GM19455 (cell line): ENCODE data around the gene RMC1.
A peak's percentile ranks its signal among the peaks of the same experiment; 100 is the strongest.
"Not testable (repeated sequence)": the region's sequence is repeated elsewhere in the genome, so short reads cannot be mapped to it uniquely, and the experiment has no call there.

Source experiments
- ATAC-seq: cut with Tn5 transposase; IDR thresholded peaks from one replicate; pipeline ENCODE4 v1.9.1; 2021; ENCODE audit not compliant: unreplicated experiment

The RMC1 gene

DNA sequence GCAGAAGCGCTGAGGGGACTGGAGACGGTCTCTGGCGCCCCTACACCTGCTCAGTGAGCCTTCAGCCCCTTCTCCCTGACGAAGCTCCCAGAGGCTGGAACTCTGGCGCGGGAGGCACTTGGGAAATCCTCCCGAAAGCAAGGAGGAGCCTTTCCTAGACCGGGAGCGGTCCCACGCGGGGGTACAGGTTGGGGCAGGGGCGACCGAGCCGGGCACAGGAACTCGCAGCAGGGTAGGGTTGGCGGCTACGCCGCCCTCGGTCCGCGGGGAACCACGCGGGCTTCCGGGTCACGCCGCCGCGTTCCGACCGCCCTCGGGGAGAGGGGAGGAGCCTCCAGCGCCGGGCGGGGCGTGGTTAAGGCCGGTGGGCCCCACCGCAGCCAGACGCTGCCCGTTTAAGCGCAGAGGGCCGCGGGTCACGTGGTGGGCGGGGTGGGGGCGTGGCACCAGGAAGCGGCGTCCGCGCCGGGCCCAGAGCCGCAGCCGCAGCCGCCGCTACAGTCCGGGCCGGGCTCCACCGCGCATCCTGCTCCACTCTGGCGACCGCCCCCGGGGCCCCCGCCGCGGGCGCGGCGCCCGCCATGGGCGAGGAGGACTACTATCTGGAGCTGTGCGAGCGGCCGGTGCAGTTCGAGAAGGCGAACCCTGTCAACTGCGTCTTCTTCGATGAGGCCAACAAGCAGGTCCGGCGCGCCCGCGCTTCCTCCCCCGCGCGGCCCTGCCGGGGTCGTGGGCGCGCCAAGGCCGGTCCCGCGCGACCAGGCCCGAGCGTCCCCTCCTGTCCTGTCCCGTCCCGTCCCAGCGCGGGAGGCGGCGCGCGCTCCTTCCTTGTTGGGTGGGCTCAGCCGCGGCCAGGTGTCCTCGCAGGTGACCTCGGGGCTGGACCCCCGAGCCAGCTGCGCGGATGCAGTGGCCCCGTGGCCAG, at the start of gene RMC1:
RMC1 (plus strand) TSS at position 474 of the 925 bp plus-strand sequence; CDS start at position 582, 108 bp downstream.
- ATAC-seq = peak; percentile 84

DNA sequence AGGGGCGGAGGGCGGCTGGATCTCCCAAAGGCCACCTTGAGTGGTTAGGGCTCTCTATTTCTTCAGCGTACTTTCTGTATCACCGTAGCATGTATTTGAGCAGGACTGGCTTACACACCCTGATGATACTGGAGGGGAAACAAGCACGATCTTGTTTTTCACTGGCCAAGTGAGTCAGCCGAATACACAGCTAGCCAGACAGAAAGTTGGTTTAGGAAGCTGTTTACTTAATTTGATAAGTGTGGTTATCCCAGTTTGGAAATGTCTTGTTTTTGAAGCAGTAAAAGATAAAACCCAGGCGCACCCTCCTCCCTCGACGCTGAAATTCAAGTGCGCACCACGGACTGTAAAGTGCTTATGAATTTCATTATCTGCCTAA, 49.6 kb upstream of the RMC1 start:
- ATAC-seq = peak; percentile 8

DNA sequence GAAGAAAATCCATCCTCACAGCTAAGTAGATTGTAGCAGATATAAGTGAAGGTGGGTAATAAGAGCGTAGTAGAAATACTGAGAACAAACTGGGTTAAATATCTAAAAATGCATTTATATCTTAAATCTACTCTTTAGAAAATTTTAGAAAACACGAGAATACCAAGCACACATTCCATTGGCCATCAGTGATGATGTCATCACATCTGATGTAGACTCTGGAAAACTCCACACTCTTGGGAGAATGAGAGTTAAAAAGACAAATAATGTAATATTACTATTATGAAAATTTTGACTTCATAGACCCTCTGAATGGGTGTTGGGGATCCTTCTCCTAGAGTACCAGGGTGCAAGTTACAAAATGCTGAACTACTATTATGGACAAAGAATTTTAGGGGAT, 46.5 kb upstream of the RMC1 start:
- ATAC-seq = no peak

GRCh38 chr18:23458830-23459529, 44.3 kb upstream of the RMC1 start:
- ATAC-seq = no peak

GRCh38 chr18:23459530-23459921, 43.8 kb upstream of the RMC1 start:
- no peak for ATAC-seq

- no peak for ATAC-seq
These were observed 42.7 kb upstream of the RMC1 start for GRCh38 chr18:23460285-23461273.

DNA sequence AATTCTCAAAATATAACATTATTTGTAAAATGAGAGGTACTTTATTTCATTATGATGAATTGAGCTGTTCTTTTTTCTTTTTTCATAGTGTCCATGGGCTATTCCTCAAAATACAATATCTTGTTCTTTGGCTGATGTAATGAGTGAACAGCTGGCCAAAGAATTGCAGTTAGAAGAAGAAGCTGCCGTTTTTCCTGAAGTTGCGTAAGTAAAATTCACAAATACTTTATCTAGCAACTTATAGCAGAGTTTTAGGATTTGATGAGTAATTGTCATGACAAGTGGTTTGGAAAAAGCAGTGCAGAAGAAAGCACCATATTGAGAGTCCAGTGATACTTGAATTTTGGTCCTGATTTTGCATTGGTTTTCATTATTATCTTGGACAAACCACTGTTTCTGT, 40.4 kb upstream of the RMC1 start:
- ATAC-seq = no peak

DNA sequence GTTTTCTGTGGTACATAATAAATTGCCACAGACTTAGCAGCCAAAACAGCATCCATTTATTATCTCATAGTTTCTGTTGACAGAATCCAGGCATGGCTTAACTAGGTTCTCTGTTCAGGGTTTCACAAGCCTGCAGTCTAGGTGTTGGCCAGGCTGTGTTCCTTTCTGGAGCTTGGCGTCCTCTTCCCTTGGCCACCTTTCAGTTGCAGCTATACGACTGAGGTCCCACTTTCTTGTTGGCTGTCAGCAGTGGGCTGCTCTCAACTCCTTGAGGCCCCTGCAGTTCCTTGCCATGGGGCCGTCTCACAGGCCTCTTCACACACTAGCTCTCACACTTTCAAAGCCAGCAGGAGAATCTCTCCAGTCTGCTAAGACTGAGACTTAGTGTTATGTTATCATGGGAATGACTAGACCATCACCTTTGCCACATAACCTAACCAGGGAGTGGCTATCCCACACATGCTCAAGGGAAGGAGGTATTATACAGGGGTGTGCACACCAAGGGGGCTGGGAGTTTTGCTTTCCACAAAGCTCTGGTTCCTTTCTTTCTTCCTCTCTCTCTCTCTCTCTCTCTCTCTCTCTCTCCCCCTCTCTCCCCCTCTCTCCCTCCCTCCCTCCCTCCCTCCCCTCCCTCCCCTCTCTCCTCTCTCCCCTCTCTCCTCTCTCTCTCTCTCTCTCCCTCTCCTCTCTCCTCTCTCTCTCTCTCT, 34.4 kb upstream of the RMC1 start:
- no peak for ATAC-seq

DNA sequence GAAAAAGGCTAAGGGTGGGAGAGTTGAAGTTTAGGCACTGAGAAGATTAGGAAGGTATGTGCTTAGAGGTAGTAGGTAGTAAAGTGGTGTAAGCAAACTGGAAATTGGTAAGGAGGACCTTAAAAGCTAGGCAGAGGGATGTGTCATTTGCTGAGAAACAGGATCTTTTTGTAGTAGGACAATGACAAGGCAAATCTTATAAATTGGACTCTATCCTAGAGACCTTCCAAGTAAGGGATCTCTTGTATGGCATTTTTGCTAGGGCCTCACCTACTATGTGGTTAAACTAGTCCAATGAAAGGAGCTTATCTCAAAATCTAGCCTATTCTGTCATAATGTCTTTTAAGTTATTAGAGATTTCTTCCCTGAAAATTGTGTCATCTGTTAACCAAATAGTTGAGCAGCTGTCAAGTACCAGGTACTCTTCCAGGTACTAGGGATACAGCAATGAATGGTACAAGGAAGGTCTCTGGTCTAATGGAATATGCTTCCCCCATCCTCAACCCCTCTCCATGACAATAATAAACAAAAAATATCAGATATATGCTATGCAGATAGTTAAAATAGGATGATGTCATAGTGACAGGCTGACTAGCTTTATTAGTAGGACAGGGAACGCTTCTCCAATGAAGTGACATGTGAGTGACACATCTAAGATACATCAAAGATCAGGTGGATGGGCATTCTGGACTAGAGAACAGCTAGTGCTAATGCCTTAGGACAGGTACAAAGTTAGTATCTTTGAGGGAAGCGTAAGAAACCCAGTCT, 32.5 kb upstream of the RMC1 start:
- no peak for ATAC-seq

- no peak for ATAC-seq
These were observed 31.8 kb upstream of the RMC1 start for GRCh38 chr18:23471486-23471885.

DNA sequence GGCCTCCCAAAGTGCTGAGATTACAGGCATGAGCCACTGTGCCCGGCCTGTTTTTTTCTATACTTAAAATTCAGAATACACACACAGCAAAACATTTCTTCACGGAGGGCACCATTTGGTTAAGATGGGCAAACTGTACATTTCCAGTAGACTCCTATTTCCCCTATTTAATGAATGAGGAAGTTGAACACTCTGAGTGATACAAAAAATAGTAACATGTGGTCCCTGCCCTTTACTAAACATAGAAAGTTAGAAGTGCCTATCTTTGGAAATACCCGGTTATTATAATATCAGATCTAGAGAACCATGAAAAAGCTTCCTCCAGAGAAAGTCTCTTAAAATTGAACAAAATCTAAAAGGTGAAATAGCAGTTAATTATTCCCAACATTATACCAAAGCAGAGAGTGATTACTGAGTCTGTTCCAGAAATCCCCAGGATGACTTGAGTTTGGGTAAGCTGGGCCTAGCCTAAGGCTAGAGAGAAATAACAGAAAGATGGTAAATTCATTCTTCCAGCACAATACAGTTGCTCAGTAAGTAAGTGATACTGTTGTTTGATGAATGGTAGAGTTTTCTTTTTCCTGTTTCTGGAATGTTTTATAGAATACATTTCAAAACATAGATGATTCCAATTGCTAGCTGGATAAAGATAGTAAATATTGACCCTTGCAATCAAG, 23.3 kb upstream of the RMC1 start:
- no peak for ATAC-seq

DNA sequence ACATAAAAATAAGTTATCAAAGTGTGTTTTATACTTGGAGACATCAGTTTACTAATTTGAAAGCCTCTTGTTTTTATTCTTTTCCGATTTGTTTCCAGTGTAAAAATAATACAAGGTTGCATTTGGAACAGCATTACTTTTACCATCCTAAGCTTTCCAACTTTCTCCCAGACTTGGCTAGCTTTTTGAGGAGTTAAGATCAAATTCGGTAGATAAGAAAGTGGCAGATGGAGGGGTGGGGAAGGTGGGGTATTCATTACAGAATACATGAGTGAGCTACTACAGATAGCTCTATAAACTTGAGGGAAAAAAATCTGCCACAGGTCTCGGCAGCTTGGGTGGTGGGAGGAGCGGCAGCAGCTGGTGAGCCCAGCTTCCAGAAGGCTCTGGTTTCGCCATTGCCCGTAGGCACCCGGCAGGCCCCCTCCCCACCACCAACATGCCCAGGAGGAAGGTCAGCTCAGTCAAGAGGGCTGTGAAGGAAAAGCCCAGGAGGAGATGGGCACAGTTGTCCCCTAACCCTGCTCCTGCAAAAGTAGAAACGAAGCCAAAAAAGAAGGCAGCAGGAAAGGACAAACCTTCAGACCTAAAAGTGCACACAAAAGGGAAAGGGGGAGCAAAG, 18.6 kb upstream of the RMC1 start:
- ATAC-seq = no peak

DNA sequence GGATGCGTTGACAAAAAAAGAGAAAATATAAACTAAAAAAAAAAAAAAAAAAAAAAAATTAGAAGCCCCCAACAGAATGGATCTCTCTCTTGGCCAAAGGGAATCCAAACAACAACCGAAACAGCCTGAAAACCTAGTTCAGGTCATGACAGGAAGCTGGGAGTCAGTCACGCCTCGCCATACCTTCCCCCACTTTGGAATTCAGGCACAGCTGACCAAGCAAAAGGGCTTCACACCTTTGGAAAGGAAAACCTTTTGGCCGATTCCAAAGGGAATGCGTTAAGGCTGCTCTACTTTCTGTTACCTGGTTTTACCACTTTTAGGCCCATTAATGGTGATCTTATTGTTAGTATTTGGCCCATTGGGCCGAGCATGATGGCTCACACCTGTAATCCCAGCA, 17.9 kb upstream of the RMC1 start:
- ATAC-seq = no peak

DNA sequence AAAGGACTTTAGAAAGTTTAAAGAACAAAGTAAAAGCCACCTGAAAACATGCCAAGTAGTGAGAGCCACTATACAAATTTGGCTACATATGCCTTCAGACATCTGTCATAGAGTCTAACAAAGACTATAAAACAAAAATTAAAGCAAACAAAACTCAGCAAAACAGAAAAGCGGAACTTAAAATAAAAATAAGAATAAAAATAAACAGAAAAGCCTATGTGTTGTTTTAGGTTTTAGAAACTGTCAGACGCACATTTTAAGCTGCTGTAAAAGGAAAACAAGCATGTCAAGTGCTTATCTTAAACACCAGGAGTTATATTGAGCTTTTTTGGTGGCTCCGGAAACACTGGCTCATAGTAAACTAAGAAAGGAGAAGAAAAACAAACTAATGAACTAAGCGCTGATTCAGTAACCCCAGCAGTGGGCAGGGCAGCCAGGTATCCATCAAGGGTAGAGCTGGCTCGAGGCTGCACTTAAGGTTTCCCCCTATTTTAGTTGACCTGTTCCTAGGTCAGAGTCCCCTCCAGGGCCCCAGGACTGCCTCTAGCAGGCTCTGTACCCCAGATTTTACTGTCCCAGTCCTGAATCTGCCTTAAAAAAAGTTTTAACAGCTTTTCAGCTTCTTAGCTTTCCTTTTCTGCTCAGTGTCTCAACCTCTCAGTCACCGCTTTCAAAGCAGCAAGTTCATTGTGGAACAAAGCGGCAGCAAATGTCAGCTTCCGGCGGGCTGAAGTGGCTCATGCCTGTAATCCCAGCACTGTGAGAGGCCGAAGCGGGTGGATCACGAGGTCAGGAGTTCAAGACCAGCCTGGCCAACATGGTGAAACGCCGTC, 15.4 kb upstream of the RMC1 start:
- ATAC-seq = peak; percentile 60

GRCh38 chr18:23489586-23489985, 13.7 kb upstream of the RMC1 start:
- not testable (repeated sequence) for ATAC-seq

DNA sequence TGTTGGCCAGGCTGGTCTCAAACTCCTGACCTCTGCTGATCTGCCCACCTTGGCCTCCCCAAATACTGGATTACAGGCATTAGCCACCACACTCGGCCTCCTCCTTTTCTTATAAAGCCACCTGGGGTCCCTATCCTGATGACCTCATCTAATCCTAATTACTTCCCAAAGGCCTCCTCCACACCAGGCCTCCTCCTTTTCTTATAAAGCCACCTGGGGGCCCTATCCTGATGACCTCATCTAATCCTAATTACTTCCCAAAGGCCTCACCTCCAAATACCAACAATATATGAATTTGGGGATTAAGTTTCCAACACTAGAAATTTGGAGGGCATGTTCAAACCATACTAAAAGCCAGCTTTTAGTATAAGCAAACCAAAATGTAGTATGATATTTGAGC, 9.7 kb upstream of the RMC1 start:
- no peak for ATAC-seq

DNA sequence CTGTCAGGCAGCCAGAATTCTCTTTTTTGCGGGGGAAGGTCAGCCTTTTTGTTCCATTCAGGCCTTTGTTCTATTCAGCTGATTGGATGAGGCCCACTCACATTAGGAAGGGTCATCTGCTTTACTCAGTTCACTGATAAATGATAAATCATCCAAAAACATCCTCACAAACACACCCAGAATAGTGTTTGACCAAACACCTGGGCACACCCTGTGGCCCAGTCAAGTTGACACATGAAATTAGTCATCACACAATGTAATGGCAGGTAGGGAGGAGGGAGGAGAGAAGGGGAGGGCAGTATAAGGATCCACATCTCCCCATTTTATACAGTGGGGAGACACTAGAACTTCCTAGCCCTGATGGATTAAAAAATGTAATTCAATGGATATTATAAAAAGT, 8.3 kb upstream of the RMC1 start:
- no peak for ATAC-seq
